OCI-LY3 (cell line): ENCODE data around the gene SIGLEC12.

Experiments used
- CTCF ChIP-seq: fragments of 200-600, 300-600 bp; sonication (generic); IDR thresholded peaks from 2 replicates; pipeline ENCODE4 v1.5.1; 2014; ENCODE audit warnings: antibody characterized with exemption, low read length, low read depth
- EZH2phosphoT487 ChIP-seq: fragments of 200-600 bp; shearing (Covaris generic); IDR thresholded peaks from 2 replicates; pipeline ENCODE4 v1.6.1; 2018; ENCODE audit warnings: antibody characterized with exemption, mixed run types, low read depth

DNA sequence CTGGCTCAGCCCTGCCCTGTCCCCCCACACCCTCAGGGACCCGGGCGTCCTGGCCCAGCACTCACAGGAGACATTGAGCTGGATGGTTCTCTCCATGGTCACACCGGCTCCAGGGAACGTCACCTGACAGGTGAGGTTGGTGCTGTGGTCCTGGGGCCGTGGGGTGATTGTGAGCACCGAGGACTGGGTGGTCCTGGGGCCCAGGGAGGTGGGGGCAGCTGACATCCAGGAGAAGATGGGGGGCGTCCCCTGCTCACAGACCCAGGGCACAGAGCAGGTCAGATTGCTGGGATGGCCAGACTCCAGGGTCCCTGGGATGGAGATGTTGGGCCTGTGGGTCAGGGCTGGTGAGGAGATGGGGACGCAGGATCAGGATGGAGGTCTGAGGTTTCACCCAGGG, 29.0 kb upstream of the SIGLEC12 start:
- TF ChIP-seq CTCF: no peak
- TF ChIP-seq EZH2phosphoT487: no peak
